Fibroblast of pulmonary artery (primary cell): Measurements from ENCODE around the gene TNKS1BP1.
A peak's percentile ranks its signal among the peaks of the same experiment; 100 is the strongest.

Source experiments
- DNase-seq: peaks from one replicate; pipeline ENCODE4 v3.0.0-alpha.2; 2010; ENCODE audit warnings: low read depth
- H3K4me3 ChIP-seq: replicated peaks from 2 replicates; pipeline ENCODE4 v1.5.1; 2011; ENCODE audit warnings: low read depth, mild to moderate bottlenecking, control low read depth, low read length, moderate library complexity
- CTCF ChIP-seq: IDR thresholded peaks from 2 replicates; pipeline ENCODE4 v1.5.1; 2011; ENCODE audit warnings: mild to moderate bottlenecking, control low read depth, low read length, inconsistent platforms; ENCODE audit errors: missing control alignments

The TNKS1BP1 gene

GRCh38 chr11:57276169-57276970 is 48.4 kb downstream of the TNKS1BP1 start:
- no peak for DNase-seq

GRCh38 chr11:57275582-57275981 is 49.2 kb downstream of the TNKS1BP1 start:
- peak; percentile 74 for DNase-seq
- H3K4me3 ChIP-seq: no peak overlapping the region
- no peak for TF ChIP-seq CTCF

More at GRCh38 chr11:57276169-57276970, 48.4 kb downstream of the TNKS1BP1 start:
- no peak for TF ChIP-seq CTCF
- no peak overlapping the region for H3K4me3 ChIP-seq

GRCh38 chr11:57274904-57275498 is 49.8 kb downstream of the TNKS1BP1 start:
- TF ChIP-seq CTCF: no peak
- no peak overlapping the region for H3K4me3 ChIP-seq
- no peak for DNase-seq

- DNase-seq: no peak
- no peak overlapping the region for H3K4me3 ChIP-seq
- no peak for TF ChIP-seq CTCF
Measured at GRCh38 chr11:57273448-57274058, 51.2 kb downstream of the TNKS1BP1 start.

GRCh38 chr11:57269571-57270021 is 55.2 kb downstream of the TNKS1BP1 start:
- no peak for TF ChIP-seq CTCF
- DNase-seq: no peak
- no peak overlapping the region for H3K4me3 ChIP-seq

GRCh38 chr11:57266157-57266556 is 58.6 kb downstream of the TNKS1BP1 start:
- TF ChIP-seq CTCF: no peak
- H3K4me3 ChIP-seq: no peak overlapping the region
- no peak for DNase-seq
